KMS-11 (cell line): ENCODE results near the gene PRR23E.

Source experiments
- H2AFZ ChIP-seq: fragments of 200-600 bp; sonication (generic); 2 replicates; pipeline ENCODE4 v1.6.1; 2016; ENCODE audit warnings: antibody characterized with exemption, mixed run types, low read depth
- H3K27ac ChIP-seq: fragments of 200-600 bp; sonication (generic); 2 replicates; pipeline ENCODE4 v1.6.1; 2016; ENCODE audit warnings: mild to moderate bottlenecking, mixed run types
- H3K27me3 ChIP-seq: fragments of 200-600 bp; sonication (generic); 2 replicates; pipeline ENCODE4 v1.6.1; 2017; ENCODE audit warnings: mild to moderate bottlenecking, low read depth, mixed run types, moderate library complexity; ENCODE audit not compliant: insufficient read depth
- H3K36me3 ChIP-seq: fragments of 200-600 bp; sonication (generic); 2 replicates; pipeline ENCODE4 v1.6.1; 2017; ENCODE audit warnings: mild to moderate bottlenecking, mixed run types; ENCODE audit not compliant: insufficient read depth
- H3K4me1 ChIP-seq: fragments of 200-600 bp; sonication (generic); 2 replicates; pipeline ENCODE4 v1.6.1; 2016; ENCODE audit warnings: mild to moderate bottlenecking, low read depth, mixed run types; ENCODE audit not compliant: poor library complexity, severe bottlenecking
- H3K4me2 ChIP-seq: fragments of 200-600 bp; sonication (generic); 2 replicates; pipeline ENCODE4 v1.7.0; 2016; ENCODE audit warnings: mild to moderate bottlenecking, mixed run types
- H3K4me3 ChIP-seq: fragments of 200-600 bp; sonication (generic); IDR thresholded peaks from 2 replicates; pipeline ENCODE4 v1.6.1; 2017; ENCODE audit warnings: low read depth, low read length, mixed read lengths; ENCODE audit not compliant: insufficient read depth
- H3K79me2 ChIP-seq: fragments of 200-600 bp; sonication (generic); 2 replicates; pipeline ENCODE4 v1.6.1; 2016; ENCODE audit warnings: low read depth, mixed run types; ENCODE audit not compliant: insufficient read depth
- H3K9ac ChIP-seq: fragments of 200-600 bp; sonication (generic); 2 replicates; pipeline ENCODE4 v1.6.1; 2016; ENCODE audit warnings: mild to moderate bottlenecking, mixed run types
- H4K20me1 ChIP-seq: fragments of 200-600 bp; sonication (generic); 2 replicates; pipeline ENCODE4 v1.6.1; 2016; ENCODE audit warnings: mild to moderate bottlenecking, mixed run types; ENCODE audit not compliant: insufficient read depth
- TF ChIP-seq, protein P1 (sequence below): fragments of 200-600 bp; sonication (generic); conservative IDR thresholded peaks from 2 replicates; pipeline ENCODE4 v1.6.1; 2017; ENCODE audit warnings: low read depth, mild to moderate bottlenecking, antibody characterized with exemption, low read length, moderate library complexity, mixed read lengths

Gene PRR23E

DNA sequence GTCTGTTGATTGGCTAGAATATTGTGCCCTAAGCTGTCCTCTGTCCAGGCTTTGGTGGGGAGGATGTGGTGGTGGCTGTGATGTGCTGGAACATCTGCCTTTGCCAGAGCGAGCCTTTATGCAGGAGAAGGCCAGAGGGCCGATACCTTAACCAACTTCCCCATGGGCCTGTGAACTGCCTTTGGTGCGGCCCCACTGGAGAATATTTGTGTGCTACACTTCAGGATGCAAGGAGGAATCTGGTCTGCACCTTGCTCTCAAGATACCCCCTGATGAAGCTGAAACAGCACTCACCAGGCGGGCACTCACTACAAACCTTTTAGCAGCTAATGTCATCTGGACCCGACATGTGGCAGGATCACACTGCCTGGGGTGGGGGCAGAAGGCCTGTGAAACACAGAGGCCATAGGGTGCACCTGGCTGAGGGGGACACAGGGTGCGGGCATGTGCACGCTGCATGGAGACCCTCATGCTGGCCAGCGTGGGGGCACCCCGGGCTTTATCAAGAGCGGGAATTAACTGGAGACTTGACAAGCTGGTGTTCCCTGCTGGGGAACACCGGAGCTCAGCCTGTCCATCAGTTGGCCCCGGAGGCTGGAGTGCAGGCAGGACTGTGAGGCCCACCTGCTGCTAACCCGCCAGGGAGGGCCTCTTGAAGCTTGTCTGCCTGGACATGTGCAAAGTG lies 16.4 kb downstream of the PRR23E start:
- H2AFZ ChIP-seq = no peak overlapping the region
- H3K79me2 ChIP-seq = no peaks in the 10 kb centered on the region
- no peaks in the 10 kb centered on the region for H3K27me3 ChIP-seq
- TF ChIP-seq, protein P1, sequence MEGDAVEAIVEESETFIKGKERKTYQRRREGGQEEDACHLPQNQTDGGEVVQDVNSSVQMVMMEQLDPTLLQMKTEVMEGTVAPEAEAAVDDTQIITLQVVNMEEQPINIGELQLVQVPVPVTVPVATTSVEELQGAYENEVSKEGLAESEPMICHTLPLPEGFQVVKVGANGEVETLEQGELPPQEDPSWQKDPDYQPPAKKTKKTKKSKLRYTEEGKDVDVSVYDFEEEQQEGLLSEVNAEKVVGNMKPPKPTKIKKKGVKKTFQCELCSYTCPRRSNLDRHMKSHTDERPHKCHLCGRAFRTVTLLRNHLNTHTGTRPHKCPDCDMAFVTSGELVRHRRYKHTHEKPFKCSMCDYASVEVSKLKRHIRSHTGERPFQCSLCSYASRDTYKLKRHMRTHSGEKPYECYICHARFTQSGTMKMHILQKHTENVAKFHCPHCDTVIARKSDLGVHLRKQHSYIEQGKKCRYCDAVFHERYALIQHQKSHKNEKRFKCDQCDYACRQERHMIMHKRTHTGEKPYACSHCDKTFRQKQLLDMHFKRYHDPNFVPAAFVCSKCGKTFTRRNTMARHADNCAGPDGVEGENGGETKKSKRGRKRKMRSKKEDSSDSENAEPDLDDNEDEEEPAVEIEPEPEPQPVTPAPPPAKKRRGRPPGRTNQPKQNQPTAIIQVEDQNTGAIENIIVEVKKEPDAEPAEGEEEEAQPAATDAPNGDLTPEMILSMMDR = no peak
- no peak overlapping the region for H3K9ac ChIP-seq
- H3K27ac ChIP-seq = no peak overlapping the region
- H3K4me2 ChIP-seq = no peak overlapping the region
- H4K20me1 ChIP-seq = no peaks in the 10 kb centered on the region
- no peak overlapping the region for H3K4me3 ChIP-seq
- H3K36me3 ChIP-seq = no peaks in the 10 kb centered on the region
- no peaks in the 10 kb centered on the region for H3K4me1 ChIP-seq

DNA sequence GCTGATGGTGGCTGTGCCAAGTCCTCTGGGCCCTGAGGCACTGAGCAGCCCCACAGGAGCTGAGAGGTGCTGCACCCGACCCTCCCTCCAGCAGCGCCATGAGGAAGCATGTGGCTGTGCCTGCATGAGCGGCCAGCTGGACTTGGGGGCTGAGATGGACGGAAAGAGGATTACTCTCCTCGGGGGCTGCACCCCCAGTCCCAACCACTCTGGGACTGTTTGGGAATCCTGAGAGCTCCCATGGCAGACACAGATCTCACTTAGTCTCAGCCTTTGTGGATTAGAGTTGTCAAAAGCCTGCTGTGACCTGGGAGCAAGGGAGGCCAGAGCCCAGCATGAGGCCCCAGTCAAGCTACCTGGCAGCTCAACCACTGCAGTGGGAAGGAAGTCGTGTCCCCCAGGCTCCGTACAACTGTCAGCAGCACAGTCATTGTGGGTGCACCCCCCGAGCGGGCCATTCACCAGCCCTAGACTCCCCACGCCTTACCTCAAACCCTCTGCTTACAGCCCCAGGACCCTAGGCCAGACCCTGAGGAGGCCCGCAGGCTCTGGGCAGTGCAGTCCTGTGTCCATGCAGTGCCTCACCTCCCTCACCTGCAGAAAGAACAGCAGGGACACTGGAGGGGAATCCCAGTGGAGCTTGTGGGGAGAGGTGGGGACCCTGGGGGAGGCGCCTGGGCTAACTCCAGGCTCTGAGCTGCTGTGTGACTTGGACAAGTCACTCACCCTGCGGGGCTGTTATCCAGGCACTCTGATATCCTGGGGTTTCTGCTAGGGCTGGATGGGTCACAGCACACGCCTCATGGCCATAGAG lies 17.1 kb downstream of the PRR23E start:
- Histone ChIP-seq H3K27ac (no peak overlapping the region), H4K20me1 (no peaks in the 10 kb centered on the region), H3K9ac (no peak overlapping the region), H3K4me3 (no peak overlapping the region), H3K36me3 (no peaks in the 10 kb centered on the region), H3K79me2 (no peaks in the 10 kb centered on the region), H3K4me2 (no peak overlapping the region), H3K4me1 (no peaks in the 10 kb centered on the region), H3K27me3 (no peaks in the 10 kb centered on the region), H2AFZ (no peak overlapping the region)
- TF ChIP-seq, protein P1 = no peak

DNA sequence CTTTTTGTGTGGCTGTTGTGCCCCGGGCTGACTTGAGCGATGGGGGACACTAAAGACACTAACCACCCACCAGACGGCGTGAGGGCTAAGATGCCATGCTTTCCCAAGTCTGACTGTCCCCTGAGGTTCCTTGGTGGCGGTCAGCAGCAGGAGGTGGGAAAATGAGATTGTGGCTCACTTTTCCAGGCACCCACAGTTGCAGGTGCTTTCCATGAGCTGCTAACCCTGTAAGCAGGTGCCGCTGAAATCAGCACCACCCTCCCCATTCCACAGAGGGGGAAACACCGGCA lies 17.7 kb downstream of the PRR23E start:
- Histone ChIP-seq H3K36me3 (no peaks in the 10 kb centered on the region), H3K27ac (no peak overlapping the region), H3K79me2 (no peaks in the 10 kb centered on the region), H3K9ac (no peak overlapping the region), H2AFZ (no peak overlapping the region), H3K4me1 (no peaks in the 10 kb centered on the region), H3K27me3 (no peaks in the 10 kb centered on the region), H3K4me2 (no peak overlapping the region), H4K20me1 (no peaks in the 10 kb centered on the region), H3K4me3 (no peak overlapping the region)
- TF ChIP-seq, protein P1 = no peak

DNA sequence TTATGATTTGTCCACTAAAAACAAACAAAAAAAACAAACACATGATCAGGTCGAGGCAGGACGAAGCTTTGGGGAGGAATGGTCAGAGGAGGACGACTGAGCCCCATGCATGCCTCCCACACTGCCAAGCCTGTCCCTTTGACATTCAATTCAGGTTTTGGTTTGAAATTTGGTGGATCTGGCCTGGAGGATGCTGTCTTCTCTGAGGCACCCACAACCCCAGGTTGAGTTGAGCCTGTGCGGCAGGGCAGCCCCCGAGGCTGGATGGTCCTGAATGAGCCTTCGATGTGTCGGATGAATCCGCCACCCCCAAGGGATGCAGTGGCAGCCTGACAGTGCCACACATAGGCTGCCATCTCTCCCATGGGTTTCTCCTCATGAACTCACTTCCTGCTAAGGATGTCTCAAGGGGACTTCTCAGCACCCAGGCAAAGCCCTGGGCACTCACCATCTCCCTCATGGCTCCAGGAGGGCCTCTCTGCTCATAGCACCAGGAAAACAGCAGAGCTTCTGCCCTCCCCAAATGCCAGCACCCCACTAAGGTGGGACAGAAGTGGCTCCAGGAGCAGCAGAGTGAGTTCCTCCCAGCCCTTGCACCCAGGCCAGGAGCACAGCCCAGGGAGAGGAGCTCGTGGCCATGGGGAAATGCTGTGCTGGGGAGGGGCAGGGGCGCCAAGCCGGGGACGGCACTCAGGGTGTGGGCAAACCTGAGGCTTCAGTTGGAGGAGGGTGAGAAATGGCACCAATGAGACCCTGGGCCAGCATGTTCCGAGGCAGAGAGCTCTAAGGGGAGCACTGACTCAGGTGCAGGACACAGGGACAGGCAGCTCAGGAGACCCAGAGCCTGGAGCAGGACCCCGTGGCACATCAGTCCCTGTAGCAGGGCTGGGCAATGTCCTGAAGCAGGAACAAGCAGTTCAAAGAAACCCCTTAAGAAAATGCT lies 18.5 kb downstream of the PRR23E start:
- H3K79me2 ChIP-seq = no peaks in the 10 kb centered on the region
- H3K27ac ChIP-seq = no peak overlapping the region
- H3K4me1 ChIP-seq = no peaks in the 10 kb centered on the region
- no peak overlapping the region for H3K4me3 ChIP-seq
- H2AFZ ChIP-seq = no peak overlapping the region
- TF ChIP-seq, protein P1 = no peak
- no peaks in the 10 kb centered on the region for H4K20me1 ChIP-seq
- no peak overlapping the region for H3K9ac ChIP-seq
- no peak overlapping the region for H3K4me2 ChIP-seq
- no peaks in the 10 kb centered on the region for H3K36me3 ChIP-seq
- no peaks in the 10 kb centered on the region for H3K27me3 ChIP-seq
